GM12878 (cell line): Measurements from ENCODE around the gene KCNC1.

Source experiments
- CTCF ChIP-seq, 3 experiments: IDR thresholded peaks in 2 of 3; conservative IDR thresholded peaks in 1 of 3; 2 replicates each; pipeline ENCODE4 v1.5.1; 2011; ENCODE audit warnings: low read depth in 3 of 3, low read length in 3 of 3, mild to moderate bottlenecking in 3 of 3, control low read depth in 2 of 3, moderate library complexity in 2 of 3, inconsistent platforms in 1 of 3, mixed read lengths in 1 of 3; ENCODE audit not compliant: control insufficient read depth in 2 of 3, insufficient read depth in 1 of 3; ENCODE audit errors: extremely low read depth in 1 of 3
- HCFC1 ChIP-seq: fragments of 150-350 bp; IDR thresholded peaks from 2 replicates; pipeline ENCODE4 v1.6.1; 2014; ENCODE audit warnings: low read length
- POLR2A ChIP-seq: IDR thresholded peaks from 2 replicates; pipeline ENCODE4 v1.6.1; 2011; ENCODE audit warnings: low read depth, mild to moderate bottlenecking, low read length
- RBBP5 ChIP-seq: fragments of 200-600 bp; sonication (generic); conservative IDR thresholded peaks from 2 replicates; pipeline ENCODE4 v1.6.1; 2016
- REST ChIP-seq: IDR thresholded peaks from 2 replicates; pipeline ENCODE4 v1.6.1; 2012; ENCODE audit warnings: mild to moderate bottlenecking, low read depth, low read length
- SUZ12 ChIP-seq: fragments of 200-600 bp; sonication (generic); IDR thresholded peaks from one replicate; pipeline ENCODE4 v1.6.1; 2018; ENCODE audit warnings: antibody characterized with exemption, mild to moderate bottlenecking; ENCODE audit not compliant: unreplicated experiment

GRCh38 chr11:17778352-17778751 lies 43.8 kb downstream of the KCNC1 start:
- TF ChIP-seq POLR2A (no peak), HCFC1 (no peak), REST (no peak), RBBP5 (no peak), CTCF (IDR thresholded peaks at IDR 0.05 in 2 of 3, conservative IDR thresholded peaks at IDR 0.05 in 1 of 3; ENCODE audit: control insufficient read depth in 2 of 3, extremely low read depth in 1 of 3, insufficient read depth in 1 of 3, low read depth in 3 of 3, low read length in 3 of 3) (no peak), SUZ12 (no peak)
